Upper lobe of left lung (tissue), 6 donors: Measurements from ENCODE around the gene LIPA. TPM values are rescaled to one million over a fixed set of nuclear protein-coding genes. Genes with fewer than 3 reads are reported as not detected.

Experiments
- ATAC-seq, 2 donors: fragments of 200-7000 bp; cut with Tn5 transposase; one replicate each; pipeline ENCODE4 v1.9.1; 2022; ENCODE audit warnings: mild to moderate bottlenecking in 2 of 2, moderate library complexity in 2 of 2; ENCODE audit not compliant: low FRiP score in 2 of 2
- DNase-seq, 2 donors: peaks; one replicate each; pipeline ENCODE4 v3.0.0-alpha.2; 2019 to 2020
- H3K27ac ChIP-seq, 4 donors: fragments of 200-600 bp; sonication (generic); one replicate each; pipeline ENCODE4 v1.5.1; 2016 to 2019
- H3K27me3 ChIP-seq, 4 donors: fragments of 200-600 bp; sonication (generic); one replicate each; pipeline ENCODE4 v1.5.1; 2017 to 2019
- H3K36me3 ChIP-seq, 4 donors: fragments of 200-600 bp; sonication (generic); one replicate each; pipeline ENCODE4 v1.5.1; 2016 to 2019
- H3K4me1 ChIP-seq, 4 donors: fragments of 200-600 bp; sonication (generic); one replicate each; pipeline ENCODE4 v1.5.1; 2018 to 2019
- H3K4me3 ChIP-seq, 4 donors: fragments of 200-600 bp; sonication (generic); one replicate each; pipeline ENCODE4 v1.5.1; 2017 to 2019; ENCODE audit warnings: mild to moderate bottlenecking in 2 of 4, moderate library complexity in 1 of 4
- H3K9me3 ChIP-seq, 4 donors: fragments of 200-600 bp; sonication (generic); one replicate each; pipeline ENCODE4 v1.5.1; 2018 to 2019
- EP300 ChIP-seq, 4 donors: sonication (generic); formaldehyde crosslinking; IDR thresholded peaks; one replicate each; pipeline ENCODE4 v1.5.1; 2017; ENCODE audit warnings: antibody characterized with exemption in 4 of 4, control low read depth in 2 of 4
- POLR2A ChIP-seq, 4 donors: fragments of 450-650 bp; IDR thresholded peaks; one replicate each; pipeline ENCODE4 v1.5.1; 2016 to 2017; ENCODE audit warnings: antibody characterized with exemption in 4 of 4, mild to moderate bottlenecking in 2 of 4
- POLR2AphosphoS5 ChIP-seq, 2 donors: sonication (generic); formaldehyde crosslinking; IDR thresholded peaks; one replicate each; pipeline ENCODE4 v1.5.1; 2017; ENCODE audit warnings: antibody characterized with exemption in 2 of 2
- WGBS, 2 donors: methylation state at CpG; one replicate each; pipeline ENCODE4 v1.1.5; 2017 to 2018; 5-methylcytosine and 5-hydroxymethylcytosine counted together
- total RNA-seq, 6 donors: library from RNA; depleted of rRNA in 4 of 6; stranded (reverse); fragments of >200 nt in 4 of 6; gene quantifications; one replicate each; pipeline versions ENCODE4 v1.1.0 to v1.2.1, GENCODE V29; 2016 to 2021
- TF ChIP-seq, protein P1 (sequence below), 6 experiments: fragments of 450-650 bp in 4 of 6; fragments of 200-600 bp in 2 of 6; sonication (generic) in 2 of 6; IDR thresholded peaks; one replicate each; pipeline ENCODE4 v1.5.1; 2016 to 2019; ENCODE audit warnings: antibody characterized with exemption in 6 of 6
- donor health status: DM: no; HTN: no; CAD: no; lungs with moderate emphysema.
- donor health status: DM: no; HTN: yes; CAD: no; lungs with severe emphysema.

Gene LIPA
- total RNA-seq, 6 donors from 2014 or later, result 28.5 to 129 (median 70.6) TPM

DNA sequence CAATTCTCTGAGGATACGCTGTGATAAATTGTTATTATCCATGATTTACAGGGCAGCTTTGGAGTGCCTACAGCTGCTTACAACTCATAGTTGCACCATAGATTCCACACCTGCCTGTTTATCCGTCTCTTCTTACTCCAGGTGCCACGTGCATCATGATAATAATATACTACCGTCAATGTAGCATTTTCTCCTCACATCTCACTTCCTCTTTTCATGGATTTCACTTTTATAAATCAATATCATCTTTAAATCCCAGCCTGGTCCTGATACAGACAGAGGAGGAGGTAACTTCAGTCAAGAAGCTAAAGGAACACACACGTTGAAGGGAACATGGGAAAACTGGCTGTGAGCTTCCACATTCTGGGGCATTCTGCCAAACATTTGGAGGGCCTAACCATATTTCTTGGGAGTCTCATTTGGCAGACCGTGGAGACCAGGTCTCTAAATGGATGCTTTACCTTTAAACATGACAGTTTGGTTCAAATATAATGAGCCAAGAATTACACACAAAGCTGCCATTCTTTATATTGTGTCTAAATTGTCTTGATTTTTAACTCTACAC, 46.9 kb downstream of the LIPA start:
- TF ChIP-seq EP300 (IDR thresholded peaks at IDR 0.05) (no peak), POLR2A (IDR thresholded peaks at IDR 0.05) (no peak), POLR2AphosphoS5 (IDR thresholded peaks at IDR 0.05) (no peak)
- TF ChIP-seq, protein P1, sequence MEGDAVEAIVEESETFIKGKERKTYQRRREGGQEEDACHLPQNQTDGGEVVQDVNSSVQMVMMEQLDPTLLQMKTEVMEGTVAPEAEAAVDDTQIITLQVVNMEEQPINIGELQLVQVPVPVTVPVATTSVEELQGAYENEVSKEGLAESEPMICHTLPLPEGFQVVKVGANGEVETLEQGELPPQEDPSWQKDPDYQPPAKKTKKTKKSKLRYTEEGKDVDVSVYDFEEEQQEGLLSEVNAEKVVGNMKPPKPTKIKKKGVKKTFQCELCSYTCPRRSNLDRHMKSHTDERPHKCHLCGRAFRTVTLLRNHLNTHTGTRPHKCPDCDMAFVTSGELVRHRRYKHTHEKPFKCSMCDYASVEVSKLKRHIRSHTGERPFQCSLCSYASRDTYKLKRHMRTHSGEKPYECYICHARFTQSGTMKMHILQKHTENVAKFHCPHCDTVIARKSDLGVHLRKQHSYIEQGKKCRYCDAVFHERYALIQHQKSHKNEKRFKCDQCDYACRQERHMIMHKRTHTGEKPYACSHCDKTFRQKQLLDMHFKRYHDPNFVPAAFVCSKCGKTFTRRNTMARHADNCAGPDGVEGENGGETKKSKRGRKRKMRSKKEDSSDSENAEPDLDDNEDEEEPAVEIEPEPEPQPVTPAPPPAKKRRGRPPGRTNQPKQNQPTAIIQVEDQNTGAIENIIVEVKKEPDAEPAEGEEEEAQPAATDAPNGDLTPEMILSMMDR (IDR thresholded peaks at IDR 0.05), result no peak
- ATAC-seq (no peak), DNase-seq (no peak)
- Histone ChIP-seq H3K27ac (no peak overlapping the region), H3K27me3 (peaks cover 0 to 10% (median 5%) of the 10 kb centered on the region in 4 donors), H3K36me3 (no peaks in the 10 kb centered on the region), H3K9me3 (no peaks in the 10 kb centered on the region), H3K4me1 (peaks cover 9 to 29% (median 19%) of the 10 kb centered on the region in 4 donors), H3K4me3 (no peak overlapping the region)
- WGBS, 2 donors, result 56 to 77% methylated on average over 5 to 6 of the region's 6 CpGs

DNA sequence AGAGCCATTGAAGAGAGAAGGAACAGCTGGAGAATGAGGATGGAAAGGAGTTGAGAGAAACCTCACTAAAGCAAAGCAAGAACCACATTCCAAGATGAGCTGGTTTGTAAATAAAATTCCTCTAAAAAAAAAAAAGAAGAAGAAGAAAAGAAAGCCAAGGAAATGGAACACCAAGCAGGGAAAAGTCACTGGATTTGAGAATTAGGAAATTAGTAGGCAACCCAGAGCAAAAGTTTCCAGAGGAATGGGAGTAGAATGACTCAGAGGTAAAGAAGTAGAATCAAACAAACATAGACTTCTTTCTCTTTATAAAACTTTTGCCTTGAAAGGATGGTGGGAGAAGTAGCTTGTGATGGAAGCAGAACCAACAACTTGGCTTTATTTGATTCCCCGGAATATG, 48.3 kb downstream of the LIPA start:
- Histone ChIP-seq H3K4me1 (peaks cover 9 to 27% (median 15%) of the 10 kb centered on the region in 4 donors), H3K9me3 (no peaks in the 10 kb centered on the region), H3K27ac (no peak overlapping the region), H3K27me3 (peaks cover 0 to 10% (median 4%) of the 10 kb centered on the region in 4 donors), H3K4me3 (no peak overlapping the region), H3K36me3 (no peaks in the 10 kb centered on the region)
- TF ChIP-seq, protein P1 (IDR thresholded peaks at IDR 0.05), result no peak
- TF ChIP-seq POLR2A (IDR thresholded peaks at IDR 0.05) (no peak), EP300 (IDR thresholded peaks at IDR 0.05) (no peak), POLR2AphosphoS5 (IDR thresholded peaks at IDR 0.05) (no peak)
- WGBS, 2 donors, result 89 to 92% methylated on average over 1 of the region's 1 CpG
- DNase-seq, result no peak
- ATAC-seq, result no peak

DNA sequence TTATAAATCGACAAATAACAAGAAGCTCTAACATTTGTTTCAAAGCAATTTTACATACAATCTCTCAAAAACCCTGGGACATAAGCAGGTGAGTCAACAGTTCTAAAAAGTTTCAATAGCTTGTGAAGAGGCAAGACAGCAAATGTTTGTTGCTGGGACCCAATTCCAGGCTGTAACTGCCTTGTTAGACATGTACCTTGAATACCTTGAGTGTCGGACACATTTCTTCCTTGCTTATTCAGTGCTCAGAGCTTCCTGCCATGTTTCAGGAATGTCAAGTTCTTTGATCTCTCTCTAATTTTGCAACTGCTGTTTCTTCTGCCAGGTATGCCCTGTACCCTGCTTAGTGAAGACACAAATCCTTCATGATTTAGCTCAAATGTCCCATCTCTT, 49.5 kb downstream of the LIPA start:
- ATAC-seq (peak in 1 of 2 donors; percentile 64), DNase-seq (no peak)
- Histone ChIP-seq H3K36me3 (no peaks in the 10 kb centered on the region), H3K4me3 (no peak overlapping the region), H3K27ac (peak overlapping the region in 3 of 4 donors; percentile 2 to 40 (median 25)), H3K4me1 (peaks cover 6 to 17% (median 7%) of the 10 kb centered on the region in 4 donors), H3K9me3 (no peaks in the 10 kb centered on the region), H3K27me3 (peaks cover 0 to 7% (median 3%) of the 10 kb centered on the region in 4 donors)
- WGBS, 2 donors, result 31 to 65% methylated on average over 2 of the region's 2 CpGs
- TF ChIP-seq EP300 (IDR thresholded peaks at IDR 0.05), result no peak
- TF ChIP-seq POLR2AphosphoS5 (IDR thresholded peaks at IDR 0.05), result no peak
- TF ChIP-seq, protein P1 (IDR thresholded peaks at IDR 0.05), result no peak
- TF ChIP-seq POLR2A (IDR thresholded peaks at IDR 0.05), result no peak

DNA sequence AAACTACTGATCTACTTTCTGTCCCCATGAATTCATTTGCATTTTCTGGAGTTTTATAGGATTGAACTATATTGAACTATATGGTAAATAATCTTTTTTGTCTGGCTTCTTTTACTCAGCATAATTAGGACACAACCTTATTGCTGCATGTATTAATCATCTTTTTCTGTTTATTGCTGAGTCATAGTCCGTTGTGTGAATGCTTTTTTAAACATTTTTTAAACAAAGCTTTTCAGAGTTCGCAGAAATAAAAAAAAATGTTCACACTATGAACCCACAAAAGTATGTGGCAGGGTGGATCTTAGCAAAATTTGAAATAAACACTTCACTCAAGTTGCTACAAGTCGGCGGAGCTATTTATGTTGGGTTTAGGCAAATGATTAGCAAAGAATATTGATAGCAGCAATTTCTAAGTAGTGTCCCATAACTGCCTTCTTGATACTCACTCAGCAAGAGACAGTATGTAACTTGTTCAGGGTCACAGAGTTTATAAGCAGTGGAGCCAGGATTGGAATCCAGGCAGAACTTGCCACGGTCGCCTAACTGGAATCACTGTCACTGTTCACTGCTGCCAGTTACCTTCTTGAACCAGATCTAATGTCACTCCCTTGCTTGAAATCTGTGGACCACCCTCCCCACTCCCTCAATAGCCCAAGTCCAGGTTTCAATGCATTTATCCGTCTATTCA, 50.1 kb downstream of the LIPA start:
- Histone ChIP-seq H3K4me1 (peaks cover under 1 to 12% (median 2%) of the 10 kb centered on the region in 4 donors), H3K36me3 (no peaks in the 10 kb centered on the region), H3K27ac (peak overlapping the region in 3 of 4 donors; percentile 2 to 40 (median 25)), H3K9me3 (no peaks in the 10 kb centered on the region), H3K4me3 (no peak overlapping the region), H3K27me3 (peaks cover 0 to 2% (median under 1%) of the 10 kb centered on the region in 4 donors)
- WGBS, 2 donors, result 59 to 66% methylated on average over 7 of the region's 7 CpGs
- DNase-seq, result no peak
- no peak for TF ChIP-seq POLR2A (IDR thresholded peaks at IDR 0.05)
- no peak for TF ChIP-seq EP300 (IDR thresholded peaks at IDR 0.05)
- no peak for TF ChIP-seq POLR2AphosphoS5 (IDR thresholded peaks at IDR 0.05)
- TF ChIP-seq, protein P1 (IDR thresholded peaks at IDR 0.05), result no peak
- ATAC-seq, result peak in 1 of 2 donors; percentile 70
